ENCODE results near the gene C11orf21. TPM values are rescaled to one million over a fixed set of nuclear protein-coding genes. Genes with fewer than 3 reads are reported as not detected.

Gene C11orf21
- total RNA-seq, 1 experiment from 2014 or later = 8.4 TPM

- H3K27me3 ChIP-seq = peaks cover 2% of the 10 kb centered on the region
- H3K4me3 ChIP-seq = no peak overlapping the region
- DNase-seq = no peak
- no peaks in the 10 kb centered on the region for H3K36me3 ChIP-seq
- no peaks in the 10 kb centered on the region for H3K9me3 ChIP-seq
Observed at GRCh38 chr11:2249189-2249916, 52.4 kb downstream of the C11orf21 start.

DNA sequence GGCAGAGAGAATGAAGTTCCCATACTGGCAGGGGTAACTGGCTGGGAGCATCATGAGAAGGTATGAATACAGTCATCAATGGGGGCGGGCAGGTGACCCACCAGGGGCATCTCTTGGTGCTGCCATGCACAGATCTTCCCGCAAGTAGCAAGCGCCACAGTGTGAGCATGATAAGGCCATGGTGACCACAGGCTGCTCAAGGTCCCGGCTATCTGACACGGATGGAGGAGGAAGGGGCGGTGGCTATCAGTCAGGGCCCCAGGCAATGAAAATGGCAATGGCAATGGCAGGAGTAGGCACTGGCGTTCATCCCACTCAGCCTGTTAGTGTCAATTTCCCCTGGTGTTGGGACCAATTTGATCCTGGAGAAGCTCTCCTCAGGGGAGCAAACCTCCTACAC lies 53.0 kb downstream of the C11orf21 start:
- H3K27me3 ChIP-seq = peaks cover 2% of the 10 kb centered on the region; the same call in 1 of the 2 replicates
- no peaks in the 10 kb centered on the region for H3K36me3 ChIP-seq
- H3K9me3 ChIP-seq = no peaks in the 10 kb centered on the region
- no peak overlapping the region for H3K4me3 ChIP-seq
- no peak for DNase-seq

DNA sequence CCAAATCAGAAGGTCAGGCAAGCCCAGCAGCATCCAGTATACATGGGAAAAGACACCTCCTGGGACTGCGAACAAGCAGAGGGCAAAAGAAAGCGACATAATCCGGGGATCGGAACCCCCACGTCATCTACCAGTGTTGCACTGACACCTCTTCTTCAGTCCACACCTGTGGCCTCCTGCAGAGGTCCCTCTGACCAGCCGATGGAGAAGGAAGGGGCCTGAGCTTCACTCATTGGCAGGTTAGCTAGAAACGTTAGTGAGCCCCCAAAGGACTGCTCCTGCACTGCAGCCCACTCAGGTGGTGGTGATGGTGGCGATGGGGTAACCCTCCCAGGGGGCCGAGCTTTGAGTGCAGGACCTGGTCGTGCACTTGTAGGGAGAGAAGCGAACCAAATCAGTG lies 53.5 kb downstream of the C11orf21 start:
- Histone ChIP-seq H3K27me3 (peaks cover 2% of the 10 kb centered on the region; the same call in 1 of the 2 replicates), H3K4me3 (no peak overlapping the region), H3K9me3 (no peaks in the 10 kb centered on the region; the same call in 1 of the 2 replicates), H3K36me3 (no peaks in the 10 kb centered on the region)
- no peak for DNase-seq

- no peak for DNase-seq
- Histone ChIP-seq H3K27me3 (peaks cover 2% of the 10 kb centered on the region; the same call in 1 of the 2 replicates), H3K36me3 (no peaks in the 10 kb centered on the region), H3K4me3 (no peak overlapping the region), H3K9me3 (peaks cover 2% of the 10 kb centered on the region; the same call in 1 of the 2 replicates)
Observed at GRCh38 chr11:2247496-2247895, 54.2 kb downstream of the C11orf21 start.

Other genes with a start within 250 kb of the C11orf21 start
- not detected in 2 replicates for gene IGF2, start 162.5 kb downstream of the C11orf21 start, total RNA-seq (2014; rRNA removed; shearing (Covaris generic); ENCODE audit: low replicate concordance)
- not detected in 2 replicates for gene INS, start 140.7 kb downstream of the C11orf21 start, total RNA-seq (2014; rRNA removed; shearing (Covaris generic); ENCODE audit: low replicate concordance)
- not detected in 2 replicates for gene TH, start 130.1 kb downstream of the C11orf21 start, total RNA-seq (2014; rRNA removed; shearing (Covaris generic); ENCODE audit: low replicate concordance)
- gene ASCL2, start 31.3 kb downstream of the C11orf21 start, total RNA-seq (2014; rRNA removed; shearing (Covaris generic); ENCODE audit: low replicate concordance) = not detected in 2 replicates
- 4.3 and 6.0 TPM in 2 replicates for gene TSPAN32, start 95 bp upstream of the C11orf21 start, total RNA-seq (2014; rRNA removed; shearing (Covaris generic); ENCODE audit: low replicate concordance)
- 141 and 182 TPM in 2 replicates for gene CD81, start 75.4 kb upstream of the C11orf21 start, total RNA-seq (2014; rRNA removed; shearing (Covaris generic); ENCODE audit: low replicate concordance)
- 58.7 and 90.1 TPM in 2 replicates for gene TSSC4, start 98.8 kb upstream of the C11orf21 start, total RNA-seq (2014; rRNA removed; shearing (Covaris generic); ENCODE audit: low replicate concordance)
- not detected in 2 replicates for gene TRPM5, start 142.6 kb upstream of the C11orf21 start, total RNA-seq (2014; rRNA removed; shearing (Covaris generic); ENCODE audit: low replicate concordance)
- not detected in 2 replicates for gene KCNQ1, start 143.1 kb upstream of the C11orf21 start, total RNA-seq (2014; rRNA removed; shearing (Covaris generic); ENCODE audit: low replicate concordance)

Measured in MG63 (cell line).